B cell (primary cell): ENCODE measurements around the gene AARS2. TPM values are rescaled to one million over a fixed set of nuclear protein-coding genes. Genes with fewer than 3 reads are reported as not detected.

Experiments
- ATAC-seq: fragments of 200-7000 bp; cut with Tn5 transposase; one replicate; pipeline ENCODE4 v1.10.0; 2021; ENCODE audit warnings: low read depth, mild to moderate bottlenecking, moderate number of reproducible peaks, moderate library complexity
- CTCF ChIA-PET: fragments of 350-600 bp; sonication (Branson Sonifier 250); formaldehyde crosslinking; loops from one replicate; lab custom pipeline; 2021; ENCODE audit warnings: antibody characterized with exemption, inconsistent platforms; lab: Charles Lee
- POLR2A ChIA-PET: fragments of 350-600 bp; sonication (Branson Sonifier 250); formaldehyde crosslinking; loops from one replicate; lab custom pipeline; 2021; ENCODE audit warnings: antibody characterized with exemption; lab: Charles Lee
- DNase-seq: peaks from one replicate; pipeline ENCODE4 v3.0.0; 2013
- H2AFZ ChIP-seq: 2 replicates; pipeline ENCODE4 v1.6.1; 2012; ENCODE audit warnings: mild to moderate bottlenecking, low read depth, low read length; ENCODE audit not compliant: insufficient read depth, poor library complexity, severe bottlenecking
- H3K27ac ChIP-seq, 2 donors: 1 replicate in 1 of 2; 2 replicates in 1 of 2; pipeline ENCODE4 v1.5.1; 2012 to 2013; ENCODE audit warnings: low read length in 2 of 2, mild to moderate bottlenecking in 2 of 2, moderate library complexity in 1 of 2
- H3K27me3 ChIP-seq, 4 experiments: fragments of 200-600 bp in 1 of 4; sonication (generic) in 1 of 4; replicated peaks in 1 of 4; 1 replicate in 2 of 4; 2 replicates in 2 of 4; pipeline versions ENCODE4 v1.6.1 to v1.7.0; 2013 to 2016; ENCODE audit warnings: low read length in 3 of 4, mild to moderate bottlenecking in 2 of 4, mixed read lengths in 1 of 4, moderate library complexity in 1 of 4; ENCODE audit not compliant: insufficient read depth in 4 of 4, control insufficient read depth in 3 of 4; ENCODE audit errors: control extremely low read depth in 1 of 4
- H3K36me3 ChIP-seq, 2 experiments: replicated peaks in 1 of 2; 1 replicate in 1 of 2; 2 replicates in 1 of 2; pipeline versions ENCODE4 v1.6.1 to v1.7.1; 2013; ENCODE audit warnings: low read length in 1 of 2; ENCODE audit not compliant: insufficient read depth in 2 of 2, control insufficient read depth in 1 of 2; ENCODE audit errors: control extremely low read depth in 1 of 2, extremely low read depth in 1 of 2
- H3K4me1 ChIP-seq, 2 donors: fragments of 200-600 bp in 1 of 2; sonication (generic) in 1 of 2; 1 replicate in 1 of 2; 2 replicates in 1 of 2; pipeline versions ENCODE4 v1.5.1 to v1.6.1; 2013 to 2017; ENCODE audit warnings: low read length in 2 of 2; ENCODE audit not compliant: control insufficient read depth in 2 of 2, insufficient read depth in 2 of 2
- H3K4me2 ChIP-seq: replicated peaks from 2 replicates; pipeline ENCODE3; 2012; ENCODE audit warnings: mild to moderate bottlenecking, low read depth, low read length; ENCODE audit not compliant: poor library complexity, severe bottlenecking
- H3K4me3 ChIP-seq, 5 experiments: fragments of 200-600 bp in 1 of 5; sonication (generic) in 1 of 5; 1 replicate in 3 of 5; 2 replicates in 2 of 5; pipeline versions ENCODE4 v1.5.1 to v1.7.0; 2011 to 2016; ENCODE audit warnings: low read length in 4 of 5, mild to moderate bottlenecking in 4 of 5, low read depth in 2 of 5, control low read depth in 1 of 5, moderate library complexity in 1 of 5; ENCODE audit not compliant: insufficient read depth in 1 of 5; ENCODE audit errors: control extremely low read depth in 1 of 5, extremely low read depth in 1 of 5
- H3K79me2 ChIP-seq: fragments of 200-600 bp; sonication (generic); one replicate; pipeline ENCODE4 v1.6.0; 2016; ENCODE audit warnings: low read length; ENCODE audit not compliant: control insufficient read depth, insufficient read depth
- H3K9ac ChIP-seq: fragments of 200-600 bp; sonication (generic); 2 replicates; pipeline ENCODE4 v1.6.1; 2017; ENCODE audit warnings: mild to moderate bottlenecking, low read length, moderate library complexity
- H3K9me3 ChIP-seq, 3 donors: one replicate each; pipeline versions ENCODE4 v1.6.1 to v1.7.1; 2013; ENCODE audit warnings: low read length in 2 of 3; ENCODE audit not compliant: control insufficient read depth in 2 of 3, insufficient read depth in 1 of 3; ENCODE audit errors: control extremely low read depth in 1 of 3
- H4K20me1 ChIP-seq: 2 replicates; pipeline ENCODE4 v1.6.0; 2012; ENCODE audit warnings: mild to moderate bottlenecking, low read length; ENCODE audit not compliant: insufficient read depth, control insufficient read depth, poor library complexity, severe bottlenecking
- H3K27ac Mint-ChIP-seq: one replicate; pipeline ENCODE4 v1.8.0; 2021; ENCODE audit warnings: mixed read lengths
- H3K27me3 Mint-ChIP-seq: one replicate; pipeline ENCODE4 v1.8.0; 2021; ENCODE audit warnings: mixed read lengths
- H3K4me1 Mint-ChIP-seq: one replicate; pipeline ENCODE4 v1.8.0; 2021; ENCODE audit warnings: mixed read lengths
- H3K4me3 Mint-ChIP-seq: one replicate; pipeline ENCODE4 v1.8.0; 2021; ENCODE audit warnings: mixed read lengths
- H3K9me3 Mint-ChIP-seq: one replicate; pipeline ENCODE4 v1.8.0; 2022; ENCODE audit warnings: mixed read lengths; ENCODE audit not compliant: insufficient read depth
- EZH2 ChIP-seq: IDR thresholded peaks from 2 replicates; pipeline ENCODE4 v1.6.1; 2012; ENCODE audit warnings: borderline replicate concordance, low read depth, mild to moderate bottlenecking, moderate library complexity, low read length; ENCODE audit not compliant: insufficient read depth, poor library complexity, severe bottlenecking
- WGBS: methylation state at CpG from one replicate; pipeline ENCODE4 v1.1.5; 2013; ENCODE audit warnings: missing lambda C conversion rate; ENCODE audit not compliant: insufficient coverage; 5-methylcytosine and 5-hydroxymethylcytosine counted together
- intact Hi-C: fragments of 100-400 bp; cut with micrococcal nuclease; formaldehyde crosslinking; loops from one replicate; pipeline ENCODE4 v1.10.0; 2022
- polyA plus RNA-seq: library from polyadenylated mRNA; depleted of rRNA; stranded (reverse); fragments of >200 nt; gene quantifications from 2 replicates; pipeline ENCODE4 v1.2.3, GENCODE V29; 2012
- total RNA-seq, 2 donors: library from RNA; stranded (reverse); fragments of 120-200 nt in 1 of 2; gene quantifications; 1 replicate in 1 of 2; 2 replicates in 1 of 2; pipeline versions ENCODE4 v1.2.3 to v1.2.4, GENCODE V29; 2013 to 2022
- TF ChIP-seq, protein P1 (sequence below): fragments of 200-600 bp; IDR thresholded peaks from one replicate; pipeline ENCODE4 v1.8.0; 2022; ENCODE audit warnings: antibody characterized with exemption, mild to moderate bottlenecking

Gene AARS2
- total and polyA plus RNA-seq, 2 donors (not counting 1 experiment from before 2014, with no cell fraction given), result 11.3 to 21.3 TPM

DNA sequence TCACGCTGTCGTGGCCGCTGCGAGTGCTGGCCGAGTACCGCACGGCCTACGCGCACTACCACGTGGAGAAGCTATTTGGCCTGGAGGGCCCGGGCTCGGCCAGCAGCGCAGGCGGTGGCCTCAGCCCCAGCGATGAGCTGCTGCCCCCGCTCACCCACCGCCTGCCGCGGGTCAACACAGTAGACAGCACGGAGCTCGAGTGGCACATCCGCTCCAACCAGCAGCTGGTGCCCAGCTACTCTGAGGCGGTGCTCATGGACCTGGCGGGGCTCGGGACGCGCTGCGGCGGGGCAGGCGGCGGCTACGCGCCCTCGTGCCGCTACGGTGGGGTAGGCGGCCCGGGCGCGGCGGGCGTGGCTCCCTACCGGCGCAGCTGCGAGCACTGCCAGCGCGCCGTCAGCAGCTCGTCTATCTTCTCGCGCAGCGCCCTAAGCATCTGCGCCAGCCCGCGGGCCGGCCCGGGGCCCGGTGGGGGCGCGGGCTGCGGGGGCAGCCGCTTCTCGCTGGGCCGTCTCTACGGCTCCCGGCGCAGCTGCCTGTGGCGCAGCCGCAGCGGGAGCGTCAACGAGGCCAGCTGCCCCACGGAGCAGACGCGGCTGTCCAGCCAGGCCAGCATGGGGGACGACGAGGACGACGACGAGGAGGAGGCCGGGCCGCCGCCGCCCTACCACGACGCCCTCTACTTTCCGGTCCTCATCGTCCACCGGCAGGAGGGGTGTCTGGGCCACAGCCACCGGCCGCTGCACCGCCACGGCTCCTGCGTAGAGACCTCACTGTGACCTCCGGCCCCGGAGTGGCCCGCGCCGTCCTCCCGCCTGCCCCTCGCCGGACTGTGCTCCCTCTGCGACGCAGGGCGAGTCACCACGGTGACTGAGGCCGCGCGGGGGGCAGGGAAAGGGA is 37.1 kb downstream of the AARS2 start:
- H3K79me2 ChIP-seq, result no peaks in the 10 kb centered on the region
- no peaks in the 10 kb centered on the region for H3K9me3 Mint-ChIP-seq
- POLR2A ChIA-PET, result interaction anchor here (0.7 kb wide), 1 partner anchor 8 kb away, joined by 4 read pairs; no protein-coding TSS in a partner anchor
- intact Hi-C loops, result no loop called here
- H3K4me3 ChIP-seq, result peak overlapping the region in 2 of 5 experiments; percentile 25 to 36
- ATAC-seq (peak; percentile 71), DNase-seq (peak; percentile 65)
- peak overlapping the region; percentile 50 for H3K4me3 Mint-ChIP-seq
- H3K4me1 ChIP-seq, result peaks cover 10 to 15% of the 10 kb centered on the region in 2 donors
- peak overlapping the region; percentile 77 for H3K4me2 ChIP-seq
- no peaks in the 10 kb centered on the region for H3K36me3 ChIP-seq
- 20% methylated on average over 109 of the region's 109 CpGs for WGBS
- peaks cover 0 to 77% (median 37%) of the 10 kb centered on the region in 4 experiments for H3K27me3 ChIP-seq
- peak overlapping the region; percentile 56 for H2AFZ ChIP-seq
- H4K20me1 ChIP-seq, result no peaks in the 10 kb centered on the region
- H3K9ac ChIP-seq, result peak overlapping the region; percentile 48
- H3K27ac ChIP-seq, result no peak overlapping the region
- TF ChIP-seq, protein P1, sequence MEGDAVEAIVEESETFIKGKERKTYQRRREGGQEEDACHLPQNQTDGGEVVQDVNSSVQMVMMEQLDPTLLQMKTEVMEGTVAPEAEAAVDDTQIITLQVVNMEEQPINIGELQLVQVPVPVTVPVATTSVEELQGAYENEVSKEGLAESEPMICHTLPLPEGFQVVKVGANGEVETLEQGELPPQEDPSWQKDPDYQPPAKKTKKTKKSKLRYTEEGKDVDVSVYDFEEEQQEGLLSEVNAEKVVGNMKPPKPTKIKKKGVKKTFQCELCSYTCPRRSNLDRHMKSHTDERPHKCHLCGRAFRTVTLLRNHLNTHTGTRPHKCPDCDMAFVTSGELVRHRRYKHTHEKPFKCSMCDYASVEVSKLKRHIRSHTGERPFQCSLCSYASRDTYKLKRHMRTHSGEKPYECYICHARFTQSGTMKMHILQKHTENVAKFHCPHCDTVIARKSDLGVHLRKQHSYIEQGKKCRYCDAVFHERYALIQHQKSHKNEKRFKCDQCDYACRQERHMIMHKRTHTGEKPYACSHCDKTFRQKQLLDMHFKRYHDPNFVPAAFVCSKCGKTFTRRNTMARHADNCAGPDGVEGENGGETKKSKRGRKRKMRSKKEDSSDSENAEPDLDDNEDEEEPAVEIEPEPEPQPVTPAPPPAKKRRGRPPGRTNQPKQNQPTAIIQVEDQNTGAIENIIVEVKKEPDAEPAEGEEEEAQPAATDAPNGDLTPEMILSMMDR, result no peak
- no peak for TF ChIP-seq EZH2
- H3K9me3 ChIP-seq, result peaks cover 0 to 10% (median 0%) of the 10 kb centered on the region in 3 donors
- H3K27ac Mint-ChIP-seq, result no peak overlapping the region
- peaks cover 8% of the 10 kb centered on the region for H3K4me1 Mint-ChIP-seq
- H3K27me3 Mint-ChIP-seq, result peaks cover 70% of the 10 kb centered on the region
- CTCF ChIA-PET, result interaction anchor here (0.6 to 1.5 kb wide), 5 partner anchors 9 to 179 kb away, joined by 3 to 4 read pairs (median 4); no protein-coding TSS in a partner anchor
